Measurements from ENCODE around the gene CLDN14.

DNA sequence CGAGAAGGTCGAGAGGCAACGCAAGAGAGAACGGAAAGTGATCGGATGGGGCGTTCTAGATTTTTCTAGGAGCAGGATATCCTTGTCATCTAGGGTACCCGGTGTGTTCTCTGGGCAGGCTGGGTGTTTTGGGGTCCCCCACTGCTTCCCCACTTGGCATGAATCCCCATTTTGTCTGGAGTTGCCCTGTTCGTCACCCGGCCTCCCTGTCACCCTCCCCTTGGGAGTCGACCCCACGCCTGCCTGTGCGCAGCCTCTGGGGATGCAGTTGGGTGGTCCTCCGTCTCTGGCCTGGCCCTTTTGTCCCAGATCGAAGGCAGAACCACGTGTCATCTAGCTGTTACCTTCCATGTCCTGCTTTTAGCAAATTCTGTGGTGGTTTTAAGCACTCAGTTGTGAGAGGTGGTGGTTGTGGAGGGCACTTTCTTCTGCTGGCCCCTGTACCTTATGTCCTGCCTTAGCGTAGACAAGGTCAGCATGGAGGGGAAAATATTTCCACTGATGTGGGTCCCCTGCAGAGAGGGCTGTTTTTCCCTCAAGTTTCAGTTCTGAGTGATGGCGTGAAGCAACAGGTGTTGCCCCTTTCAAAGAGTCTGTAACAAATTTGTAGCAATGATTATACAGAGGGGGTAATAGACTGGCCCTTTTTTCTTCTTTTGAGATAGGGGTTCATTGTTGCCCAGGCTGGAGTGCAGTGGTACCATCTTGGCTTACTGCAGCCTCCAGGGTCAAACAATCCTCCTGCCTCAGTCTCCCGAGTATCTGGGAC lies 59.2 kb downstream of the CLDN14 start:
- TF ChIP-seq, protein P1, sequence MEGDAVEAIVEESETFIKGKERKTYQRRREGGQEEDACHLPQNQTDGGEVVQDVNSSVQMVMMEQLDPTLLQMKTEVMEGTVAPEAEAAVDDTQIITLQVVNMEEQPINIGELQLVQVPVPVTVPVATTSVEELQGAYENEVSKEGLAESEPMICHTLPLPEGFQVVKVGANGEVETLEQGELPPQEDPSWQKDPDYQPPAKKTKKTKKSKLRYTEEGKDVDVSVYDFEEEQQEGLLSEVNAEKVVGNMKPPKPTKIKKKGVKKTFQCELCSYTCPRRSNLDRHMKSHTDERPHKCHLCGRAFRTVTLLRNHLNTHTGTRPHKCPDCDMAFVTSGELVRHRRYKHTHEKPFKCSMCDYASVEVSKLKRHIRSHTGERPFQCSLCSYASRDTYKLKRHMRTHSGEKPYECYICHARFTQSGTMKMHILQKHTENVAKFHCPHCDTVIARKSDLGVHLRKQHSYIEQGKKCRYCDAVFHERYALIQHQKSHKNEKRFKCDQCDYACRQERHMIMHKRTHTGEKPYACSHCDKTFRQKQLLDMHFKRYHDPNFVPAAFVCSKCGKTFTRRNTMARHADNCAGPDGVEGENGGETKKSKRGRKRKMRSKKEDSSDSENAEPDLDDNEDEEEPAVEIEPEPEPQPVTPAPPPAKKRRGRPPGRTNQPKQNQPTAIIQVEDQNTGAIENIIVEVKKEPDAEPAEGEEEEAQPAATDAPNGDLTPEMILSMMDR (IDR thresholded peaks at IDR 0.05) = no peak
- TF ChIP-seq, protein P2, sequence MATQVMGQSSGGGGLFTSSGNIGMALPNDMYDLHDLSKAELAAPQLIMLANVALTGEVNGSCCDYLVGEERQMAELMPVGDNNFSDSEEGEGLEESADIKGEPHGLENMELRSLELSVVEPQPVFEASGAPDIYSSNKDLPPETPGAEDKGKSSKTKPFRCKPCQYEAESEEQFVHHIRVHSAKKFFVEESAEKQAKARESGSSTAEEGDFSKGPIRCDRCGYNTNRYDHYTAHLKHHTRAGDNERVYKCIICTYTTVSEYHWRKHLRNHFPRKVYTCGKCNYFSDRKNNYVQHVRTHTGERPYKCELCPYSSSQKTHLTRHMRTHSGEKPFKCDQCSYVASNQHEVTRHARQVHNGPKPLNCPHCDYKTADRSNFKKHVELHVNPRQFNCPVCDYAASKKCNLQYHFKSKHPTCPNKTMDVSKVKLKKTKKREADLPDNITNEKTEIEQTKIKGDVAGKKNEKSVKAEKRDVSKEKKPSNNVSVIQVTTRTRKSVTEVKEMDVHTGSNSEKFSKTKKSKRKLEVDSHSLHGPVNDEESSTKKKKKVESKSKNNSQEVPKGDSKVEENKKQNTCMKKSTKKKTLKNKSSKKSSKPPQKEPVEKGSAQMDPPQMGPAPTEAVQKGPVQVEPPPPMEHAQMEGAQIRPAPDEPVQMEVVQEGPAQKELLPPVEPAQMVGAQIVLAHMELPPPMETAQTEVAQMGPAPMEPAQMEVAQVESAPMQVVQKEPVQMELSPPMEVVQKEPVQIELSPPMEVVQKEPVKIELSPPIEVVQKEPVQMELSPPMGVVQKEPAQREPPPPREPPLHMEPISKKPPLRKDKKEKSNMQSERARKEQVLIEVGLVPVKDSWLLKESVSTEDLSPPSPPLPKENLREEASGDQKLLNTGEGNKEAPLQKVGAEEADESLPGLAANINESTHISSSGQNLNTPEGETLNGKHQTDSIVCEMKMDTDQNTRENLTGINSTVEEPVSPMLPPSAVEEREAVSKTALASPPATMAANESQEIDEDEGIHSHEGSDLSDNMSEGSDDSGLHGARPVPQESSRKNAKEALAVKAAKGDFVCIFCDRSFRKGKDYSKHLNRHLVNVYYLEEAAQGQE (IDR thresholded peaks at IDR 0.05; ENCODE audit: insufficient read depth in 1 of 2, low read depth in 2 of 2, low read length in 1 of 2) = no peak
